Renal cortex interstitium (tissue), 15 donors: ENCODE measurements around the gene KRTAP2-2. TPM values are rescaled to one million over a fixed set of nuclear protein-coding genes. Genes with fewer than 3 reads are reported as not detected.
"Not testable (repeated sequence)": the region's sequence is repeated elsewhere in the genome, so short reads cannot be mapped to it uniquely, and the experiment has no call there.

Source experiments
- DNase-seq, 11 donors: peaks; one replicate each; pipeline ENCODE4 v3.0.0-alpha.2; 2013; ENCODE audit warnings: low read depth in 9 of 11, low spot score in 4 of 11; ENCODE audit errors: extremely low read depth in 1 of 11
- long read RNA-seq, 16 experiments: transcript quantifications; one replicate each; lab custom pipeline, GENCODE V29; 2026
- polyA plus RNA-seq, 3 donors: library from polyadenylated mRNA; unstranded; fragments of 120-200 nt; gene quantifications; one replicate each; pipeline ENCODE4 v1.2.1, GENCODE V29; 2013; ENCODE audit not compliant: insufficient read length in 3 of 3

Gene KRTAP2-2
- not detected for polyA plus RNA-seq
- long read RNA-seq, donor 1: 0 reads
- long read RNA-seq, donor 2: 0 reads
- long read RNA-seq, donor 3: 0 reads
- long read RNA-seq, donor 4: 0 reads
- long read RNA-seq, donor 5: 0 reads
- long read RNA-seq, donor 6: 0 reads
- long read RNA-seq, donor 7: 0 reads
- long read RNA-seq, donor 8: 0 reads
- long read RNA-seq, donor 9: 0 reads
- long read RNA-seq, donor 10: 0 reads
- long read RNA-seq, donor 11: 0 reads
- long read RNA-seq, donor 12: 0 reads
- long read RNA-seq, donor 13: 0 reads
- long read RNA-seq, donor 14: 0 reads
- long read RNA-seq, donor 15: 0 reads
- long read RNA-seq, donor 16: 0 reads

- DNase-seq: not testable (repeated sequence)
Observed at GRCh38 chr17:41055130-41055529, at the start of gene KRTAP2-2. KRTAP2-2 (minus strand) TSS chr17:41055230; CDS start chr17:41055211, 19 bp downstream.

- not testable (repeated sequence) for DNase-seq
Observed at GRCh38 chr17:41104386-41105038, 49.5 kb upstream of the KRTAP2-2 start.

- DNase-seq: no peak
Observed at GRCh38 chr17:41103896-41104295, 48.9 kb upstream of the KRTAP2-2 start.

- DNase-seq: no peak
Observed at GRCh38 chr17:41101586-41102259, 46.7 kb upstream of the KRTAP2-2 start, which contains the start of gene KRTAP4-16. KRTAP4-16 (minus strand) TSS chr17:41102209; CDS start chr17:41102209, 0 bp downstream.

- not testable (repeated sequence) for DNase-seq
Observed at GRCh38 chr17:41099682-41100480, 44.9 kb upstream of the KRTAP2-2 start.

GRCh38 chr17:41098481-41098880 is 43.5 kb upstream of the KRTAP2-2 start:
- no peak for DNase-seq

GRCh38 chr17:41098042-41098441 is 43.0 kb upstream of the KRTAP2-2 start, which contains the start of gene KRTAP4-8:
KRTAP4-8 (minus strand) TSS chr17:41098142; CDS start chr17:41098084, 58 bp downstream.
- no peak for DNase-seq

GRCh38 chr17:41096055-41096454 is 41.0 kb upstream of the KRTAP2-2 start:
- DNase-seq: no peak

- DNase-seq: not testable (repeated sequence)
Observed at GRCh38 chr17:41088760-41089352, 33.8 kb upstream of the KRTAP2-2 start.

- not testable (repeated sequence) for DNase-seq
Observed at GRCh38 chr17:41084100-41084856, 29.2 kb upstream of the KRTAP2-2 start, which contains the start of gene KRTAP4-7. KRTAP4-7 (plus strand) TSS chr17:41084150; CDS start chr17:41084207, 57 bp downstream.

GRCh38 chr17:41083427-41083826 is 28.4 kb upstream of the KRTAP2-2 start:
- not testable (repeated sequence) for DNase-seq

GRCh38 chr17:41082626-41083025 is 27.6 kb upstream of the KRTAP2-2 start:
- no peak for DNase-seq

GRCh38 chr17:41076788-41077187 is 21.8 kb upstream of the KRTAP2-2 start:
- DNase-seq: no peak

- no peak for DNase-seq
Observed at GRCh38 chr17:41073676-41074075, 18.6 kb upstream of the KRTAP2-2 start.

- DNase-seq: no peak
Observed at GRCh38 chr17:41071606-41072360, 16.8 kb upstream of the KRTAP2-2 start.

- DNase-seq: no peak
Observed at GRCh38 chr17:41069031-41069430, 14.0 kb upstream of the KRTAP2-2 start.

GRCh38 chr17:41067281-41067680 is 12.3 kb upstream of the KRTAP2-2 start:
- no peak for DNase-seq
